GM21367 (cell line): ENCODE results near the gene N4BP2L1.

ENCODE experiments used
- ATAC-seq: cut with Tn5 transposase; IDR thresholded peaks from one replicate; pipeline ENCODE4 v1.9.1; 2021; ENCODE audit not compliant: unreplicated experiment

Gene N4BP2L1

DNA sequence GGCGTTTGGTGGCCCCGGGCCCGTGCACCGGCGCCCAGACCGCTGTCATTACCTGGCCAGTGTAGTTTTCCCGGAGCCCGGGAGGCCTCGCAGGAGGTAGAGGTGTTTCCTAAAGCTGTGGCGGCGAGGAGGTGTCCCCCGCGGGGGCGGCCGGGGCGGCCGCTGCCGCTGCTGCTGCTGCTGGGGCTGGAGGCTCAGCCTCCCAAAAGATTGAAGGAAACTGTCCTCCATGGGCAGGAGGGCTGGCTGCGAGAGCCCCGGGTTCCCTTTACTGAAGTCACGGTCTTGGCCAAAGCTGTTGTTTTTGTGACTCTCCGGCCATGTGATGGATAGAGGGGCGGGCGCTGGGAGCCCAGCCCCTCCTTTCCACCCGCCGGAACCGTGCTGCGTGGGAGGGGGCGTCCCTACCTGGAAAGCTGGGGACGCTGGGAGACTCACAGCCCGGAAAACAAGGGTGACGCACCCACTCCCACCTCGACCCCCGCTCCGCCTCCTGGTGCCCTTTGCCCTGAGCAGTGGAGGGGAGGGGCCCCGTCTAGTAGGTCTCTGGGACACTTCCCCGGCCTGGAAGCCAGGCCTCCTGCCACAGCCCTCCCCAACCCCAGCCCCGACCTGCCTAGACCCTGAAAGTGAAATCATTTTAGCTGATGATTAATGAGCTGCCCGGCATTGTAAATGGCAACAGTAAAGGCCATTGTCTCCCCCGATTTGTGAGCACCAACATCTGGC, at the start of gene N4BP2L1:
Gene N4BP2L1 (minus strand): TSS at position 279 of the 729 bp plus-strand sequence. CDS start 48 bp downstream, at position 231.
- ATAC-seq: peak; percentile 55

DNA sequence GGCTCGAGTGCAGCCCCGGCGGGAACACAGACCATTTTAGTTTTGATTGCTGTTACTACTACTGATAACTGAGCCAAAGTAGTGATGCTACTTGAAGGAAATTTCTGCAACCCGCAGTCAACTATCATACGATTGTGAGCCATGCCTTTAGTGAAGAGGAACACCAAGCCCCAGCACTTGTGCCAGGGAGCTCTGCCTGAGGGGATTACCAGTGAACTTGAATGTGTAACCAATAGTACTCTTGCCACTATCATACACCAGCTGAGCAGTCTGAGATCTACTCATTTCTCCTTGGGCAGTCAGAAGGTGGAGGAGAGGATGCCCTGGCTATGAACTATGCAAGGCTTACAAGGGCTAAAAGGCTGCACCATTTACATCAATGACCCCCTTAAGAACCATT, 49.0 kb upstream of the N4BP2L1 start:
- no peak for ATAC-seq

DNA sequence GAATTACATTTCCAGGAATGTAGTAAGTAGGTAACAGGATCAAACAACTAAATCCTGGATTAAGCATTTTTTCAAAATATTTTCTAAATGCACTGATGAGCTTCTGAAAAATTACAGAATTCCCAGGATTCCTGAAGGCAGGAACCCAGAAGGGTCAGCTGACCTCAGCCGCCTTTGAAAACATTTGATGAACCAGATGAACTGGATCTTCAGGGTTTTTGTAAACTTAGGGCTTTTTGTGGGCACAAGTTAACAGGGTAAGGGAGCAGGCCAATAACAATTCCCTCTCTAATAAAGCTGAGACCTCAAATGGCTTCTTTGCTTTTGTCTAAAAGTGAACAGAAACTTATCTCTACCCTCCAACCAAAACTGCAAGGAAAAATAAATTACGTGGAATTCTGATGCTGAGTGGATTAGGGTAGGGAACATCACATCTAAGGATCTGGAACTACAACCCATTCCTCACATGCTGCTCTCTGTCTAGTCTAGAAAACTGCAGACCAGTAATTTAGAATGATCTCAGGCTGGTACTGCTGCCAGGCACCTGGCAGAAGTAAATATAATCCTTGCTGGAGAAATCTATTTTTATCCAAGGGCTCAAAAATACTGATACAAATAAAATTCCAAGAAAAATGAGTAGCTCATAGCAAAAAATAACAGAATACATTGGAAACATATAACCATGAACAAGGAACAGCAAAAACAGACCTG, 48.2 kb upstream of the N4BP2L1 start:
- ATAC-seq: no peak

DNA sequence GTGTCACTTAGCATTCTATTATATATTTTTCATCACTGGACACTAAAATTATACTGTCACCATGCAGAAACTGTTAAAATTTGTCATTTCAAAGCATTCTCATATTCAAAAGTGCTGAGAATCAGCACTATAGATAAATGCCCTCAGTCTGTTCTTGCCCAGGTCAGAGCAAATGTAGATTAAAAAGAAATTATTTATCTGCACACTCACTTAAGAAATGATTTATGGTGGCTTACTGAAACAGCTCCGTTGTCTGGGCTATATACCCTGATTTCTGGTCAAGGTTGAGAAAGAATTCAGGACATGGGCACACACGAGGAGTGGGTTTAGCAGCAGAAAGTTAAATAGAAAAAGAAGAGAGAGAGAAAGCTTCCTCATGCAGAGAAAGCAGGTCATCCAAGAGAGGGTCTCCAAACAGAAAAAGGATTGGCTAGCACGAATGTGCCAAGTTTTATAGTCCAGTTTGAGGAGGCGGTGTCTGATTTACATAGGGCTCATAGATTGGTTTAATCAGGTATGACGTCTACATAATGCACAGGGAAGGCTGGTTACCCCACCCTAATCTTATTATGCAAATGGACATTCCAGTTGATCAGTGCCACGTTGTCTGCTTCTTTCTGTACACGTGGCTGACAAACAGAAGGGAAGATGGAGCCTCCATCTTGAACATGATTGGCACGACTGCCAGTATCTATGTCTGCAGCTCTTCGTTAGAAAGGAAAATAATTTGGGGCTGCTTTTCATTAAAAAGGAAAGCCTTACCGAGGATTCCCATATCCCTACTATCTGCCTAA, 47.3 kb upstream of the N4BP2L1 start:
- ATAC-seq: no peak

DNA sequence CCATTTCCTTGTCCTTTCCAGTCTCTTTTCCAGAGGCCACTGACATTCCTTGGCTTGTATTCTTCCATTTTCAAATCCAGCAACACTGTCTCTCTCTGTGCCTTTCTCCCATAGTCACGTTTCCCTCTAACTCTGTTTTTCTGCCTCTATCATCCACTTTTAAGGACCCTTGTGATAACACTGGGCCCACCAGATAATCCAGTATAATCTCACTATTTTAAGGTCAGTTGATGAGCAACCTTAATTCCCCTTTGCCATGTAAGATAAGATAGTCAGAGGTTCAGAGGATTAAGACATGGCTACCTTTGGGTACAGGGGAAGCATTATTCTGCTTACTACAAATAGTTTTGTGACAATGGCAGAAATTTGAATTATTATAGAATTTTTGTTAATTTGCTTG, 45.7 kb upstream of the N4BP2L1 start:
- ATAC-seq: no peak

DNA sequence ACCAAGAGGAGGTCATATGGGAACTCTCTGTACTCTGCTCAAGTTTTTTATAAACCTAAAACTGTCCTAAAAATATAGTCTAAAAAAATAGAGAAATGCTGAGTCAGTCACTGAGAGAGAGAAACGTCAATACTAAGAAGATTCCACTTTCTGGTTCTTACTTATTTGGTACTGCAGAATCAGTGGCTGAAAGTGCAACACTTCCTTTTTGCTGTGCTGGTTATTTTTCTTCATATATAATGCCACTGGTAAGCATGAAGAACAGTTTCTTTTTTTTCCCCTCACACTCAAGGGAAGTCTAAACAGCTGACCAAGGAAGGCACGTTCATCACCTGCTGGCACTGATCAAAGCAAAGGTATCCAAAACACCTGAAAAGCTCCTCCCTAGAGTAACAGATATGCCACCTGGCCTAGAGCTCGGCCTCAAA, 44.3 kb upstream of the N4BP2L1 start:
- ATAC-seq: peak; percentile 83

DNA sequence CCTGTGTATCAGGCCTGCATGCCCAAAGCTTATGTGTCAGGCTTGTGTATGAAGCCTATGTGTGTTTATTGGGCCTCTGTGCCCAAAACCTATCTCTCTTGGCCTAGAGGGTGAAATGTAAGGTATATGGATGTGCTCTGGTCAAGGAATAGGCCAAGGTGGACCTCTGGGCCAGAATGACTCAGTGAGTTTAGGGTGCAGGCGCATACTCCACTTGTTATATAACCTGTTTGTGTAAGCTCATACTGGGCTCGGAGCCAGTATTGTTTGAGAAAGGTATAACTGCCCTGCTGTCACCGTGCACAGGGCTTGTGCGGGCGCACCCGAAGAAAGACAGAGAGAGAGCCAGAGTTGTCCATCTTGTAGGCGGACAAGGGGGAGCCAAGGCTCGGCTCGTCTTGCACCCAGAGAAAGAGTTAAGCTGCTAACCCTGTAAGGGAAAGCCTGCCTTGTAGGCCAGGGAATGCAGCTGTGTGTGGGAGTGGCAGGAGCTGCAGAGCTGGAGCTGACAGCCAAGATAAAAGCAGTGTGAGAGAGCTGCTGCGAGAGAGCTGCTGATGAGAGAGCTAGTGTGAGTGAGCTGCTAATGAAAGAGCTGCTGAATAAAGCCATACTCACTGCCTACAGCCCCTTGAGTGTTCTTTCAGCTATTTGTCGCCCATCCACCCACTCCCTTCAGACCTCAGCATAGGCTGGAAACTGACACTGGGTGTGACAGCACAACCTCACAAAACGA, 43.4 kb upstream of the N4BP2L1 start:
- ATAC-seq: no peak

DNA sequence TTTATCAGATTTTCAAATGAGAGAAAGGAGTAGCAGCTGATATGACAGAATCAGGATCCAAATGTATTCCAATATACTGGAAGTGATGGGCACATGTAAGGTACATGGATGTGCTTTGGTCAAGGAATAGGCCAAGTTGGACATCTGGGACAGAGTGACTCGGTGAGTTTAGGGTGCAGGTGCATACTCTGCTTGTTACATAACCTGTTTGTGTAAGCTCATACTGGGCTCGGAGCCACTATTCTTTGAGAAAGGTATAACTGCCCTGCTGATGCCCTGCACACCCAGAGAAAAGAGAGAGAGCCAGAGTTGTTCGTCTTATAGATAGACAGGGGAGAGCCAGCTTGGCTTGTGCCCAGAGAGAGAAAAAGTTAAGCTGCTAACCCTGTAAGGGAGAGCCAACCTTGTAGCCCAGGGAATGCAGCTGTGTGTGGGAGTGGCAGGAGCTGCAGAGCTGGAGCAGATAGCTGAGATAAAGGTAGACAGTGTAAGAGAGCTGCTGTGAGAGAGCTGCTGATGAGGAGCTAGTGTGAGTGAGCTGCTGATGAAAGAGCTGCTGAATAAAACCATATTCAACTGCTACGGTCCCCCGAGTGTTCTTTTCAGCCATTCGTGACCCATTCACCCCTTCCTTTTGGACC, 40.7 kb upstream of the N4BP2L1 start:
- no peak for ATAC-seq

DNA sequence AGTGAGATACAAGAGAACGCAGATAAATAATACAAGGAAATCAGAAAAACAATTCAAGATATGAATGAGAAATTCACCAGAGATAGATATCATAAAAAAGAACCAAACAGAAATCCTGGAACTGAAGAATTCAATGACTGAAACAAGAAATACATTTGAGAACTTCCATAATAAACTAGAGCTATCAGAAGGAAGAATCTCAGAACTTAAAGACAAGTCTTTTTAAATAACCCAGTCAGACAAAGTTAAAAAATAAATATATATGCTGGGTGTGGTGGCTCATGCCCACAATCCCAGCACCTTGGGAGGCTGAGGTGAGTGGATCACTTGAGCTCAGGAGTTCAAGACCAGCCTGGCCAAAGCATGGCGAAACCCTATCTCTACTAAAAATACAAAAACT, 28.7 kb upstream of the N4BP2L1 start:
- ATAC-seq: no peak

DNA sequence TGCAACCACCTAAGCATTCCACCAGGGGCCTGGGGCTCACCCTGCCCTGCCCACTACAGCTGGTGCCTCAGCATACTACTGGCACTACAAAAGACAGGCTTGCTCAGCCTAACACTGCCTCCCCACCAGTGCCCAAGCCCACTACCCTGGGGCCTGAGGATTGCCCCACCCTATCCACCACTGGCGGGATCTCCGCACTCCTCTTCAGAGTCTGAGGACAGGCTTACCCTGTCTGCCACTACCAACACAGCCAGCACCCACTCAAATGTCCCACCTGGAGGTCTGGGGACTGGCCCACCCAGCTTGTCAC, 27.6 kb upstream of the N4BP2L1 start:
- ATAC-seq: no peak

DNA sequence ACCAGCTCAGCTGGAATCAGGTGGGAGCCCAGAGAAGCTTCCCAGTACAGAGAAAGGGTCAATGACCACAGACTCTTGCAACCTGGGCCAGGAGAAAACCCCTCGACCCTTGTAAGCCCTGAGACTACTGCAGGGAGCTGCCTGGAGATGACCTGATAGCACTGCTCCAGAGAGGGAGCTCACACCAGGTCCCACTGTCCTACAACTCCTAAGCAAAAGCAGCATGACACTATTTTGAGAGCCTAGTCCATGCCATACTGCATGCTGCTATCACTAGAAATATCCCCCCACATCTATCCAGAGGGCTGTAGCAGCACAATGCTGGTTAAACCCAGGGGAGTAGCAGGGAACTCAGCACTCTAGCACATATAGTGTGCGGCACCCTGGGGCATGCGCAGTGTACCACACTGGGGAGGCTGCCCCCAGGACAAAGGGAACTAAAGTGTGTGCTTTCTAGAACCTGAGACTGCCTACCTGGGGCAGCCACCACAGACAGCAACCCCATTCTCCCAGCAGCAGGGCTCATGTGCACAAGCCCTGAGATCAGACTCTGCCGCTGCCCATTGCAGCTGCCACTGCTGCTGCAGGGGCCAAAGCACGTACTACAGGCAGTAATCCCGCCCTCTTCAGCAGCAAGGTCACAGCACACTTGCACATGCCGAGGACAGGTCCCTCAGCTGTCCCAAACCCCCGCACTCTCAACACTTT, 27.1 kb upstream of the N4BP2L1 start:
- no peak for ATAC-seq

DNA sequence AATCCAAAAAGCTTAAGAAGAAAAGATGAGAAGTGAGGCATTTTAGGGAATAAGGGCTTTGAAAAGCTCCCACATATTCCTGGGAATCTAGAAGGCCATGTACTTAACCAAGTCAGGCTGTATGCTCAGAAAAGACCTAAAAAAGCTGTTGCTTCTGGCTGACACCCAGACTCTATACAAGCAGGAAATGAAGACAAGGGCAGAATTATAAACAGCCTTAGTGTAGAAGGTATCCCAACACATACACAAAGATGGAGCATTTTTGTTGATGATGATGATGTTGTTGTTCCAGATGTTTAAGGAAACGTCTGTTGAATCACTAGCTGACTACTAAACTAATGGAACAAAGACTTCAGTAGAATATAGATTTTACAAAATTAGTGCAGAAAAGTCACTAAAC, 26.1 kb upstream of the N4BP2L1 start:
- no peak for ATAC-seq

DNA sequence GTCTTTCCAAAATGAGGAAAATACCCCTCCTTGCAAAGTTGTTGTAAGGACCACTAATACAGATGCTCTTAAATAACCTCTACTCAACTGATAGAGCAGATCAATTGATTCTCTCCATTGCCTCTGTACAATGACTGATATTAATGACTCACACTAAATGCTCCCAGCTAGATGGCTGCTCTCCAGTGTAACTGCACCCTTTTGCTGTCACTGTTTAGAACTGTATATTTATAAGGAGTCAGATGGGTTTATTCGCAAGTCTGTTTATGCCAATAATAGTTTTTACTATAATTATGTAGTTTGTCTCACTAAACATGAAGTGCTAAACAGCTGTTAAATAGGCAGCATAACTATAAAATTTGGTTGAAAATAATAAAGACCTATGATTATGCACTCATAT, 21.0 kb upstream of the N4BP2L1 start:
- no peak for ATAC-seq

DNA sequence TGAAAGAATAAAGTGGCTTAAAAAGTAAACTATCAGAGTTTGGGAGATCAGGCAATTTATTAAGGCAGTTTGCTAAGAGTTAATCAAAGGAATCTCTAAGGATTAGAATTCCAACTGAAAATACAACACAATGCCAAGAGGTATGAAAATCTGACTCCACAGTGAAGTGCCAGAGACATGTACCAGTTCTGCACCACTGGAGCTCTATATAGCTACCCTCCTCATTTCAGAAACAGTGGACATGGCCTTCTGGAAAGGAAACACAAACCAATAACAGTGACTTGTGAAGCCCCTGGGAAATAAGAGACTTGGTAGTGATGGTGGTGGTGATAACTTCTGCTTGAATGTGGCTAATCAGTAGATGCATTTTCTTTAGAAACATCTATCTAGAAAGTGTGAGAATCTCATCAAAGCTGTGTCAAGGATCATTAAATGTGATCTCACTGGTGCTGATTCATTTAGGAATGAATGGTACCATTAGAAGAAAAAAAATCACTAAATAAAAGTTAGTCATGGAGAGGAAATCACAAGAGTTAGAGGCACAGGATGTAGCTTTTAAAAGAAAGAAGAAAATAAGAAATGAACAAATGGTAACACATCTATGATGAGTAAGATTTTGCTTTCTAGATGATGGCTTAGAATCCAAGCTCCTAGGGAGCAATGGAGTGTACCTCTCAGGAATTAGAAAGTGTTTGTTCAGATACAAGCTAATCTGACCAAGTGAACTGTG, 20.1 kb upstream of the N4BP2L1 start:
- ATAC-seq: no peak

DNA sequence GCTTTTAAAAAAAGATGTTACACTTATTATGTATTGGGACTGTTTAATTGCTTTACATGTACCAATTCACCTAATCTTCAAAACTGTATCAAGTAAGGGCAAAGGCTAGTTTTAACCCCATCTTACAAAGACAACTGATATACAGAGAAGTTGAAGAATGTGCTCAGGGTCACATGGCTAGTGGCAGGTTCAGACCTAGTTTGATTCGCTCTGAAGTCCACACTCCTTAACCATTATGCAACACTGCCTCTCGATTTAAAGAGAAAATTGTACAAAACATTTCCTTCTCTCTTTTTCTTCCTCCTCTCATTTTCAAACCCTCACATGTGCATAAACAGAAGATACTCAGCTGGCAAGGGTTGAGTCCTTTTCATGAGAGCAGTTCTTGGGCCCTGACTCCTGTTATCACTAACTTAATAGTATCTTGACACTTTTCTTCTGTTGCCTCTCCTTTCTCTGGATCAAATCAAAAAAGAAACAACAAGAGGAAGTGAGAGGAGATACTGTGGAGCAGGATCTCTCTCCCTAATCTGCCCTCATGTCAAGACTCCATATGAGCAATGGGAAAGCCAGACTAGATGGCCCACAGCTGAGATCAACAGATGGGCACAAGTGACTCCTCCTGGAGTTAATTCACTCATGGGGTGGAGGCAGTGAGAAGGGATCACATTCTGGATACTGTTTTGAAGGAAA, 19.0 kb upstream of the N4BP2L1 start:
- no peak for ATAC-seq

DNA sequence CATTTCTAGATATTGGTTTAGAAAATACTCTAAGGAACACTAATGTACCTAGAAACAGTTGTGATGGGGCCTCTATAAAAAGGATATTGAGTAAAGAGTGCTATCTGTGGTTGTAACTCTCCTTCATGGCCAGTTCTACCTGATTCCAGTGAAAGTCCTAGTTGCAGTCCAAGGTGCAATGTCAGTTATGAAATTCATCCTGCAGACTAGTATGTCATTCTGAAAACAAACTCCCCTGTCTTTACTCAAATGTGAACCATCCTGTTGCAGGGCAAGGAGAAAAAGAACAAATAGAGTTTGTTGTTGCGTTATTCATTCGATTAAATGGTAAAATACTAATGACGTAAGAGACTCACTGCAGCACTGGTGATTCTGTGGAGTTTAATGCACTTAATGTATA, 18.3 kb upstream of the N4BP2L1 start:
- no peak for ATAC-seq

DNA sequence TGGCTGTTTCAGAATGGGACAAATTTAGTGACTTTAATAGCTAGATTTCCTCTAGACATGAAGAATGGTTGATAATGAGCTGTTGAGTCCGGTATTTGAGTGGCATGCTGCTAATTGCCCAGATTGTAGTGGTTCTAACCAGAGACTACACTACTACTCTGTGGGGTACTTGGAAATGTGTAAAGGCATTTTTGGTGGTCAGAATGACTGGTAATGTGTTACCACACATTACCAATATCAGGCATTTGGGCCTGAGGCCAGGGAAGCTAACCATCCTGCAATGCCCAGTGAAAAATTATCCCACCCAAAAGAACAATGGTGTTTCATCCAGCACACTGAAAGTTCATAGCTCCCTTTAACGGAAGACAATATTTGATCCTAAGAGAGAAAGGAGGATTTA, 17.5 kb upstream of the N4BP2L1 start:
- ATAC-seq: no peak

DNA sequence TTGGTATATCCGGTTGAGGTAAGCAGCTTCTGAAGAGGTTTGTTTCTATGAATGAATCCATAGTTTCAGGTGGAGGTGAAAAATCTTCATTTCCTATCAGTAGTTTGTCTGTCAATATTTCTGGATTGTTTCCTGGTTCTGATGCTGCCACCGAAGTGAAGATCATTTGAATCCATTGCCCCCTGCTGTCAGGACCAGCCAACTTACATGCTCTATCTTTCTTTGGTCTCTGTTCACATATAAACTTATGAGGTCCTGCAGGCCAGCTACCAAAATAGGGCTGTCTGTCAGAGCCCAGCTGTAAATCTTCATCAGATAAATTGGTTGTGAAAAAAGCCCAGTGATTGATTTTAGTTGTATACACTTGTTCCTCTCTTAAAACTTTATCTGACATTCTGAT, 15.2 kb upstream of the N4BP2L1 start:
- peak; percentile 49 for ATAC-seq

DNA sequence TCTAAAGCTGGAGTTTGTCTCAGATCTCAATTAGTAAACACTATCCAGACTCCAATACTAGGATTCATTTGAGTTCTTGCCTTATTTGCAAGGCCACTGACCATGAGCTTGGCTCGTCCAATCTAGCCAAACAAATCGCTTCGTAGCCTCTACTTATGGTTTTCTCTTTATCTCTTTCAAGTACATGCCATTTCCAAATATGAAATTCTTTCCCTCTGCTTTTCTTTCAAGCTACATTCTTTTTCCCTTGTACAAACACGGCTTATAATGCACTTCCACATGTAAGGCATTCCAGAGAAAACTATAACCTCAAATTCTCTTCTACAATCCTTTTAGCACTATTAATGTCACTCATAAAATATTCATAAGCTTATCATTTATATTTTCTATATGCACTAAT, 10.9 kb upstream of the N4BP2L1 start:
- ATAC-seq: no peak
